Measurements from ENCODE around the gene LRMDA. TPM values are rescaled to one million over a fixed set of nuclear protein-coding genes. Genes with fewer than 3 reads are reported as not detected.

The LRMDA gene
- total and polyA plus RNA-seq, 2 of the 13 experiments (the other 11 are each of a cell fraction or from before 2014, with no cell fraction given) = 13.4 to 22.0 TPM

- TF ChIP-seq ZNF512 (CRISPR knock-in tag; IDR thresholded peaks at IDR 0.05) (no peak), CSRNP2 (CRISPR knock-in tag; conservative IDR thresholded peaks at IDR 0.05; ENCODE audit: low read depth) (no peak), ZBTB14 (CRISPR knock-in tag; IDR thresholded peaks at IDR 0.05) (no peak), E2F5 (CRISPR knock-in tag; conservative IDR thresholded peaks at IDR 0.05) (no peak), MTA1 (CRISPR knock-in tag; IDR thresholded peaks at IDR 0.05; ENCODE audit: borderline replicate concordance) (peak; percentile 59; the same call in 1 of the 2 replicates), NONO (IDR thresholded peaks at IDR 0.05) (no peak), NONO (CRISPR knock-in tag; conservative IDR thresholded peaks at IDR 0.05) (peak; percentile 62; the same call in 1 of the 2 replicates), NR2F2 (IDR thresholded peaks at IDR 0.05; ENCODE audit: borderline replicate concordance, low read depth) (no peak; the same call in 1 of the 2 replicates), KMT2B (CRISPR knock-in tag; IDR thresholded peaks at IDR 0.05) (no peak; the same call in 1 of the 2 replicates), MED13 (CRISPR knock-in tag; IDR thresholded peaks at IDR 0.05) (peak; percentile 64), ZFYVE20 (CRISPR knock-in tag; IDR thresholded peaks at IDR 0.05; ENCODE audit: borderline replicate concordance, low read depth) (no peak), ZNF24 (IDR thresholded peaks at IDR 0.05) (no peak), RNF219 (CRISPR knock-in tag; IDR thresholded peaks at IDR 0.05) (no peak), HNRNPUL1 (IDR thresholded peaks at IDR 0.05; ENCODE audit: low read depth, low read length) (no peak), ZNF30 (CRISPR knock-in tag; IDR thresholded peaks at IDR 0.05) (peak; percentile 91), ISX (CRISPR knock-in tag; conservative IDR thresholded peaks at IDR 0.05) (0 out of 2 replicates have a peak, but pooled peaks have one; percentile 76), USF2 (IDR thresholded peaks at IDR 0.05; ENCODE audit: low read depth, low read length) (no peak), USF2 (CRISPR knock-in tag; IDR thresholded peaks at IDR 0.05; ENCODE audit: borderline replicate concordance) (no peak), HHEX (CRISPR knock-in tag; IDR thresholded peaks at IDR 0.05) (no peak)
Measured at GRCh38 chr10:75403939-75404814, 27.2 kb upstream of the LRMDA start (continued).

Measured in HepG2 (cell line).